Stimulated activated naive CD8-positive, alpha-beta T cell treated with anti-CD3 and anti-CD28 coated beads, Interleukin-15, amount 100 ng/mL, for 72 hours (primary cell): Measurements from ENCODE around the gene SLC2A4RG.

Source experiments
- ATAC-seq: fragments of 150-1000 bp; cut with Tn5 transposase; 2 replicates; pipeline ENCODE4 v1.10.0; 2021; ENCODE audit warnings: mild to moderate bottlenecking, moderate library complexity
- DNase-seq, 2 donors: peaks; one replicate each; pipeline ENCODE4 v3.0.0; 2021 to 2022
- H3K27ac Mint-ChIP-seq, 2 donors: one replicate each; pipeline ENCODE4 v1.8.0; 2022; ENCODE audit warnings: mild to moderate bottlenecking in 2 of 2, mixed read lengths in 2 of 2, moderate library complexity in 2 of 2
- H3K27me3 Mint-ChIP-seq: one replicate; pipeline ENCODE4 v1.8.0; 2022; ENCODE audit warnings: mixed read lengths
- H3K4me1 Mint-ChIP-seq: one replicate; pipeline ENCODE4 v1.8.0; 2022; ENCODE audit warnings: mild to moderate bottlenecking, mixed read lengths
- H3K4me3 Mint-ChIP-seq, 2 donors: one replicate each; pipeline ENCODE4 v1.8.0; 2022; ENCODE audit warnings: mild to moderate bottlenecking in 2 of 2, mixed read lengths in 2 of 2, moderate library complexity in 1 of 2
- H3K9me3 Mint-ChIP-seq, 2 donors: one replicate each; pipeline ENCODE4 v1.8.0; 2022; ENCODE audit warnings: mixed read lengths in 2 of 2

SLC2A4RG gene

GRCh38 chr20:63782521-63782971 is 43.0 kb downstream of the SLC2A4RG start:
- no peak for ATAC-seq
- no peak overlapping the region for H3K27ac Mint-ChIP-seq
- H3K4me1 Mint-ChIP-seq = peaks cover 27% of the 10 kb centered on the region

DNA sequence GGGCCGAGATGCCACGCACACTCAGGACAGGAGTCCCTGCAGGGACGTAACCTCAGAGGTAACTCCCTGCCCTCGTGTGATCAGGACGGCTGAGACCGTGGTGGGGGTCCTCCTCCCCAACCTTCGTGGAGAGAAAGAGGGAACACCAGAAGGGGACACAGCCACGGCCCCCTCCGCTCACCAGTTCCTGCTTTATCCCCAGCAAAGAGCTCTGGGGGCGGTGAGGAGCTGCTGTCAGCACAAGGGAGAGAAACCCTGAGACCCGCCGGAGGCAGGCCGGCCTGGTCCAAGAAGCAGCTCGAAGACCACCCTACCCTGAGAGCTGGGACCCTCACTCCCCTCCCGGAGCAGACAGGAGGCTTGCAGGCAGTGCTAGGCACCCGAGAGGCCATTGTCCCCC is 44.4 kb downstream of the SLC2A4RG start:
- no peaks in the 10 kb centered on the region for H3K27me3 Mint-ChIP-seq
- H3K4me1 Mint-ChIP-seq = peaks cover 27% of the 10 kb centered on the region
- no peak for ATAC-seq
- H3K4me3 Mint-ChIP-seq = no peak overlapping the region
- no peak for DNase-seq
- no peak overlapping the region for H3K27ac Mint-ChIP-seq
- H3K9me3 Mint-ChIP-seq = no peaks in the 10 kb centered on the region

More at GRCh38 chr20:63782521-63782971, 43.0 kb downstream of the SLC2A4RG start:
- H3K4me3 Mint-ChIP-seq = peak overlapping the region in 1 of 2 donors; percentile 5
- H3K9me3 Mint-ChIP-seq = no peaks in the 10 kb centered on the region
- H3K27me3 Mint-ChIP-seq = no peaks in the 10 kb centered on the region
- DNase-seq = no peak

- H3K27ac Mint-ChIP-seq = no peak overlapping the region
- H3K4me1 Mint-ChIP-seq = peaks cover 27% of the 10 kb centered on the region
- no peak overlapping the region for H3K4me3 Mint-ChIP-seq
- no peaks in the 10 kb centered on the region for H3K27me3 Mint-ChIP-seq
- DNase-seq = no peak
- no peak for ATAC-seq
- H3K9me3 Mint-ChIP-seq = no peaks in the 10 kb centered on the region
Measured at GRCh38 chr20:63785691-63786131, 46.1 kb downstream of the SLC2A4RG start.

- H3K4me1 Mint-ChIP-seq = peaks cover 13% of the 10 kb centered on the region
- DNase-seq (no peak), ATAC-seq (no peak)
- H3K27me3 Mint-ChIP-seq = peaks cover 7% of the 10 kb centered on the region
- H3K4me3 Mint-ChIP-seq = no peak overlapping the region
- no peaks in the 10 kb centered on the region for H3K9me3 Mint-ChIP-seq
- H3K27ac Mint-ChIP-seq = no peak overlapping the region
Measured at GRCh38 chr20:63787302-63787701, 47.7 kb downstream of the SLC2A4RG start.

- no peak overlapping the region for H3K4me3 Mint-ChIP-seq
- H3K9me3 Mint-ChIP-seq = no peaks in the 10 kb centered on the region
- peaks cover 9% of the 10 kb centered on the region for H3K4me1 Mint-ChIP-seq
- DNase-seq = no peak
- no peak overlapping the region for H3K27ac Mint-ChIP-seq
- ATAC-seq = no peak
- peaks cover 7% of the 10 kb centered on the region for H3K27me3 Mint-ChIP-seq
Measured at GRCh38 chr20:63787749-63788148, 48.2 kb downstream of the SLC2A4RG start.

DNA sequence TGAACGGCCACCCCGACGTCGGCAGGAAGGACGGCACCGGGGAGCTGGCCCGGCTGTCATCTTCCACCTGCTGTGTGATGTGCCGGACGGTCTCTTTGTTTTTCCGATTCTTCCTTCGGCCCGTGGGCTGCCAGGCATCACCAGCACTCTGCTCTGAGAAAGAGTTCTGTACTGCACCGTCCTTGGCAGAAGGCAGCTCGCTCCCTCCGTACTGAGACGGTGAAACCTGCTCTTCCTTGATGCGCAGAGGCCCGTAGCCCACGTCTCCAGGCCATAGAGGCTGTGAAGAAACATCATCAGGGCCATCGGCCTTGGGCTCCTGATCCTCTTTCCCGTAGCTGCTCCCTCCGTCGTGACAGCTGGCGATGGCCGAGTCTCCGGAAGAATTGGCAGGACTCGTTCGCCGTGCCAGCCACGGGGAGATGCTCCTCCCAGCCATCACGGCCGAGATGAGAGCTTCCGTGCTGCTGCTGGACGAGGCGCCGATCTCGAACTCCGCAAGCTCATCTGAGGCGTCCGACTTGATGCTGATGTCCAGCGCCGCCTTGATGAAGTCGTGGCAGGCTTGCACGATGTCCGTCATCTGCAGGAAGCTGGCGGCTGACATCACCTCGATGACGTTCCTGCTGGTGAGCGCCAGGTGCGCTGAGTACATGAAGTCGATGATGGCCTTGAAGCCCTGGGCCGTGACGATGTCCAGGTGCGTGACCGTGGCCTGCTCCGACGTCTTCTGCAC is 50.4 kb downstream of the SLC2A4RG start:
- peaks cover 10% of the 10 kb centered on the region for H3K4me1 Mint-ChIP-seq
- no peak for DNase-seq
- no peak for ATAC-seq
- H3K27me3 Mint-ChIP-seq = peaks cover 26% of the 10 kb centered on the region
- no peak overlapping the region for H3K27ac Mint-ChIP-seq
- no peaks in the 10 kb centered on the region for H3K9me3 Mint-ChIP-seq
- no peak overlapping the region for H3K4me3 Mint-ChIP-seq

DNA sequence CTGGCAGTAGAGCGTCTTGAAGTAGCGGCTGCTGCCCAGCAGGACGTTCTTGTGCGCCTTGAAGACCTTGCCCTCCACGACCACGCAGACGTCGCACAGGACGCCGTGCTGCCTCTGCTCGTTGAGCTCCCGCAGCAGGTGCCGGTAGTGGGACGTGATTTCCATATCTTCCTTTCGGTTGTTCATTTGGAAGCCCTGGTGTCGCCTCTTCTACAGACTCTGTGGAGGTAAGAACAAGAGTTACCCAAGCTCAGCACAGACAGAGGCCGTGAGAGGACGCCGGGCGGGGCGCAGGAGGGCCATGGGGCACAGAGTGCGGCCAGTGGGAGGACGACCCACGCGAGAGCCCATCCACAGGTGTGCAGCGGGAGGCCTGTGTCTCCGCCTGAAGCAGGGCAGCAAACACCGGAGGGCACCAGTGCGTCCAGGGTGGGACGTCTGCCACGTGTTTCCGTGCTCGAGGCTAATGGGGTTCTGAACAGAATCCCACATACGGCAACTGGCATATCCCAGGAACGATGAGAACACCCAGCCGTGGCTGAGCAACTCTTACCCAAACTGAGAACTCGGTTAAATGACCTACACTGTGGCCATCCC is 51.1 kb downstream of the SLC2A4RG start:
- Mint-ChIP-seq H3K27ac (no peak overlapping the region), H3K9me3 (no peaks in the 10 kb centered on the region), H3K27me3 (peaks cover 33% of the 10 kb centered on the region), H3K4me1 (peaks cover 15% of the 10 kb centered on the region), H3K4me3 (no peak overlapping the region)
- DNase-seq = no peak
- ATAC-seq = no peak

DNA sequence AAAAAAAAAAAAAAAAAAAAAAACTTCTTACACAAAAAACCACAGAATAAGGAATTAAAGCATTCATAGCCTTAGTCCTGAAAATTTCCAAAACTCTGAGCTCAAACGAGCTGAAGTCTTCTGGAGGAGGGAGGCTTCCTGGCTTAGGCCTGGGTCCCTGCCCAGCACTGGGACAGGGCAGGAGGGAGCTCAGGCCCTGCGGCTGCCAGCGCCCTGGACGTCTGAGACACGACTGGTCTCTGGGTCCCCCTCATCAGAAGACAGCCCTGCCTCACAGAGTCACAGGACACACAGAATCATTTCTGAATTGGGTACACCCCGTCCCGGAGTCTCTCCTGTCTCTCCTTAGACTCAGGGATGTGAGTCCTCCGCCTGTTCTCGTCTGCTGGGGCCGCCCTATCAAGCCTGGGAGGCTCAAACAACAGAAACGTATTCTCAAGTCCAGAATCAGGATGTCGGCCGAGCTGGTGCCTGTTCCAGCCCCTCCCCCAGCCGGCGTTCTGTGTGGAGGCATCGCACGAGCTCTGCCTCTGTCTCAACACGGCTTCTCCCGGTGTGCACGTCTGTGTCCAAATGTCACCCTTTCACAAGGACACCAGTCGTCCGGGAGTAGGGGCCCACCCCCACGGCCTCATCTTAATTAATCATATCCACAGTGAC is 52.1 kb downstream of the SLC2A4RG start:
- no peak for DNase-seq
- peaks cover 38% of the 10 kb centered on the region for H3K27me3 Mint-ChIP-seq
- no peaks in the 10 kb centered on the region for H3K9me3 Mint-ChIP-seq
- no peak for ATAC-seq
- H3K27ac Mint-ChIP-seq = no peak overlapping the region
- H3K4me1 Mint-ChIP-seq = peaks cover 11% of the 10 kb centered on the region
- no peak overlapping the region for H3K4me3 Mint-ChIP-seq

DNA sequence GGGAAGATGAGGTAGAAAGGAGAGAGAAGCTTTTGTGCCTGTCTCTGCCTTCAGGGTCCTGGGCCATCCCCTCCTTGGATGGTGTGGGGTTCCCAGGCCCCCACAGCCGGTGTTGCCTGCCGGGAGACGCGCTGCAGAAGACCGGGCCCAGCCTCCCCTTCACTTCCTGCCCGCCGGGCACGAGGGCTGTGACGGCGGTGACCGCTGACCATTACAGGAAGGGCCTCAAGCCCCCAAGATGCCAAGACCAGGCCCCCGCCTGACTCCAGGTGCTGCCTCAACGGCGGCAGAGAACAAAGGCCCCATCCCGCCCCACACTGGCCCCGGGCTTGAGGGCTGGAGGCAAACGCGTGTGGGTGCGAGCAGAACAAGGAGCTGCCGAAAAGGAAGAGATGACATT is 53.3 kb downstream of the SLC2A4RG start:
- H3K4me3 Mint-ChIP-seq = no peak overlapping the region
- peaks cover 11% of the 10 kb centered on the region for H3K4me1 Mint-ChIP-seq
- no peak for DNase-seq
- no peak overlapping the region for H3K27ac Mint-ChIP-seq
- no peak for ATAC-seq
- no peaks in the 10 kb centered on the region for H3K9me3 Mint-ChIP-seq
- H3K27me3 Mint-ChIP-seq = peaks cover 38% of the 10 kb centered on the region
